ENCODE measurements around the gene MORN1. TPM values are rescaled to one million over a fixed set of nuclear protein-coding genes. Genes with fewer than 3 reads are reported as not detected.

MORN1 gene
- total and polyA plus RNA-seq, 2 of the 8 experiments (the other 6 are each of a cell fraction or from before 2014, with no cell fraction given), result 5.0 to 9.1 TPM

DNA sequence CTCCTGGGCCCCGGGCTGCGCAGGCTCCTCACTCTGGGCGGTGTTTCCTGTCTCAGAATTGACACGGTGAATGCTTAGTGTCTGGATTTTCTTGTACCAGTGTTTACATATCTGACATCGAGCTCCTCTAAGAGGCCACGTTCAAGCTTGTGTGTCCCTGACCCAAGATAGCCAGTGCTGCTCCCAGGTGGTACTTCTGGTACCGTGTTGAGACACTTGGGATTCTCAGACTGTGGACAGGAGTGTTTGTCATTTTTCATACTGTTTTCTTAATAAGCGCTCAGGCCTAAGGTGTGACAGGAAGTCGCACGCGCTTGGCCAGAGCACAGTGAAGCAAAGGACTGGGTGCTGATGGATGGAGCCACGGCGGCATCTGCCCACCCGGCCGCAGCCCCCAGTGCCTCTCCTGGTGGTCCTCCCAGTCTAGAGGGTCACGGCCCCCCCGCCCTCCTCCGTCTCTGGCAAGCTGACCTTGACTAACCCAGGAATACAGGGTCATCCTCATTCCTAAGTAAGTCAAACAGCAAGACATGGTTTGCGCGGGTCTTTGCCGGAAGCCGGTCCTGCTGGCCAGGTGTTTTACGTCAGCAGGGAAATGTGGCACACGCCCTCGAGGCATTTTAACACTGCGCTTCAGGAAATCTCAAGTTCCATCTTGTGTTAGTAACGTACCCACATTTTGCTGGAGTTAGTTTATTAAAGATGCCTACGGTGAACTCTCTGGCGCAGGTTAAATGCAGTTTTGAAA, 13.0 kb upstream of the MORN1 start:
- Histone ChIP-seq H3K9ac (replicated peaks in 1 of 4; ENCODE audit: extremely low read depth in 1 of 4, low read depth in 3 of 4, low read length in 3 of 4) (no peak overlapping the region), H3K27ac (ENCODE audit: low read depth, low read length) (no peak overlapping the region), H2BK120ac (replicated peaks; ENCODE audit: low read depth, low read length) (no peak overlapping the region), H3K14ac (ENCODE audit: insufficient read length) (no peak overlapping the region), H3K23me2 (ENCODE audit: low read depth, low read length) (no peaks in the 10 kb centered on the region), H2BK5ac (ENCODE audit: low read depth, low read length) (no peak overlapping the region), H3K4me1 (replicated peaks in 1 of 4; ENCODE audit: control insufficient read depth in 3 of 4, insufficient read depth in 4 of 4, low read length in 3 of 4) (no peaks in the 10 kb centered on the region), H4K20me1 (replicated peaks in 1 of 2; ENCODE audit: control insufficient read depth in 1 of 2, insufficient read depth in 2 of 2, low read length in 2 of 2) (peaks cover 6 to 32% of the 10 kb centered on the region in 2 experiments), H3K79me1 (ENCODE audit: low read depth, low read length) (no peaks in the 10 kb centered on the region; the same call in 1 of the 2 replicates), H3K27me3 (replicated peaks in 1 of 4; ENCODE audit: control insufficient read depth in 3 of 4, extremely low read depth in 1 of 4, insufficient read depth in 3 of 4, low read length in 3 of 4) (no peaks in the 10 kb centered on the region), H3K4ac (replicated peaks; ENCODE audit: insufficient read length, low read depth, low read length) (no peak overlapping the region), H3K18ac (ENCODE audit: extremely low read depth, low read length) (no peak overlapping the region), H4K91ac (replicated peaks; ENCODE audit: insufficient read length, low read length) (no peak overlapping the region), H3K4me3 (ENCODE audit: extremely low read depth in 1 of 4, insufficient read depth in 2 of 4, low read depth in 3 of 4, low read length in 4 of 4) (no peak overlapping the region), H4K5ac (ENCODE audit: insufficient read length, low read depth, low read length) (no peak overlapping the region), H2AFZ (ENCODE audit: low read length) (no peak overlapping the region), H3K79me2 (ENCODE audit: control insufficient read depth in 1 of 2, insufficient read depth in 2 of 2, low read length in 2 of 2) (no peaks in the 10 kb centered on the region), H4K8ac (ENCODE audit: extremely low read depth, insufficient read depth, low read length) (no peak overlapping the region), H3K56ac (replicated peaks; ENCODE audit: insufficient read length, low read depth, low read length) (no peak overlapping the region), H2AK5ac (ENCODE audit: low read depth, low read length) (no peak overlapping the region), H3K4me2 (ENCODE audit: insufficient read depth in 1 of 2, low read depth in 2 of 2, low read length in 2 of 2) (no peak overlapping the region), H3K23ac (ENCODE audit: insufficient read length) (no peak overlapping the region), H2BK15ac (ENCODE audit: low read length) (no peak overlapping the region), H3K36me3 (ENCODE audit: control insufficient read depth in 2 of 4, insufficient read depth in 4 of 4, low read length in 3 of 4) (peaks cover 20 to 60% (median 51%) of the 10 kb centered on the region in 4 experiments), H2BK12ac (ENCODE audit: low read depth, low read length) (no peak overlapping the region), H3K9me3 (ENCODE audit: insufficient read depth in 2 of 2, low read depth in 1 of 2, low read length in 1 of 2) (no peaks in the 10 kb centered on the region), H2BK20ac (ENCODE audit: low read length) (no peak overlapping the region)
- FAIRE-seq, result no peak
- no peak for DNase-seq (ENCODE audit: low read depth in 1 of 2, low spot score in 2 of 2)
- 94% methylated on average over 29 of the region's 29 CpGs; no CpG with 5 or more reads in 1 of the 2 experiments for WGBS, 2 experiments (ENCODE audit: extremely low coverage in 1 of 2, insufficient coverage in 1 of 2, insufficient read length in 1 of 2, insufficient replicate concordance in 2 of 2, low coverage in 1 of 2, low lambda C conversion rate in 2 of 2, missing lambda C conversion rate in 1 of 2)
- CTCF ChIA-PET (ENCODE audit: partially characterized antibody), result interaction anchor here (1.4 kb wide), 1 partner anchor 209 kb away, joined by 5 read pairs; the partner anchor contains the start of gene FAAP20
- TF ChIP-seq POLR2AphosphoS5 (IDR thresholded peaks at IDR 0.05; ENCODE audit: low read depth, low read length) (0 out of 2 replicates have a peak, but pooled peaks have one; percentile 24), TAF7 (optimal IDR thresholded peaks at IDR 0.05; ENCODE audit: borderline replicate concordance, low read depth, low read length) (no peak)
- POLR2A ChIA-PET (ENCODE audit: partially characterized antibody), result interaction anchor here (1.1 to 6.7 kb wide), 3 partner anchors 11 to 51 kb away, joined by 3 to 29 read pairs (median 13); partner anchors contain the start of genes MORN1 and RER1

All from H1 (cell line).